ENCODE measurements around the gene COL18A1. TPM values are rescaled to one million over a fixed set of nuclear protein-coding genes. Genes with fewer than 3 reads are reported as not detected.

Gene COL18A1
- total and polyA plus RNA-seq, 8 donors: 38.7 to 301 (median 77.8) TPM

DNA sequence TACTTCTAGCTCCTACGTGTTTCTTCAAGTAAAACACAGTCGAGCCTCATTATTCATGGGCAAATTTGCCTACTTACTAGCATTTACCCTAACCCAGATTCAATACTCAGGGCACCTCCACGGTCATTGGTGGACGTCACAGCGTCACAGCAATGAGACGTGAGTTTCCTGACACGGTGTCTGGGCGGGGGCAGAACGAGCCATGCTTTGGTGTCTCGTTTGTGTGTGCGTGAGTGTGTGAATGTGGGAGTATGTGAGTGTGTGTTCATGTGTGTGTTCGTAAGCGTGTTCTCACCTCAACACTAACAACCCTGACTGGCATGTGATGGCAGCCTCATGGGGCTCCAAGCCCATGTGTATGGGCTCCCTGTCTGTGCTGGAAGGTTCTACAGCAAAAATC, 17.5 kb upstream of the COL18A1 start:
- ATAC-seq: peak in 1 of 4 donors; percentile 16
- H3K27me3 ChIP-seq: no peaks in the 10 kb centered on the region
- no peak overlapping the region for H3K27ac ChIP-seq
- intact Hi-C loops (cut with DNase I): no loop called here
- no peaks in the 10 kb centered on the region for H3K4me1 ChIP-seq
- no peak for FAIRE-seq
- TF ChIP-seq, protein P1, sequence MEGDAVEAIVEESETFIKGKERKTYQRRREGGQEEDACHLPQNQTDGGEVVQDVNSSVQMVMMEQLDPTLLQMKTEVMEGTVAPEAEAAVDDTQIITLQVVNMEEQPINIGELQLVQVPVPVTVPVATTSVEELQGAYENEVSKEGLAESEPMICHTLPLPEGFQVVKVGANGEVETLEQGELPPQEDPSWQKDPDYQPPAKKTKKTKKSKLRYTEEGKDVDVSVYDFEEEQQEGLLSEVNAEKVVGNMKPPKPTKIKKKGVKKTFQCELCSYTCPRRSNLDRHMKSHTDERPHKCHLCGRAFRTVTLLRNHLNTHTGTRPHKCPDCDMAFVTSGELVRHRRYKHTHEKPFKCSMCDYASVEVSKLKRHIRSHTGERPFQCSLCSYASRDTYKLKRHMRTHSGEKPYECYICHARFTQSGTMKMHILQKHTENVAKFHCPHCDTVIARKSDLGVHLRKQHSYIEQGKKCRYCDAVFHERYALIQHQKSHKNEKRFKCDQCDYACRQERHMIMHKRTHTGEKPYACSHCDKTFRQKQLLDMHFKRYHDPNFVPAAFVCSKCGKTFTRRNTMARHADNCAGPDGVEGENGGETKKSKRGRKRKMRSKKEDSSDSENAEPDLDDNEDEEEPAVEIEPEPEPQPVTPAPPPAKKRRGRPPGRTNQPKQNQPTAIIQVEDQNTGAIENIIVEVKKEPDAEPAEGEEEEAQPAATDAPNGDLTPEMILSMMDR (IDR thresholded peaks at IDR 0.05): no peak
- H3K36me3 ChIP-seq: no peaks in the 10 kb centered on the region
- peak in 1 of 6 donors; percentile 5 for DNase-seq
- H3K4me3 ChIP-seq: no peak overlapping the region
- H3K9me3 ChIP-seq: no peaks in the 10 kb centered on the region
- WGBS, 2 donors: 57 to 72% methylated on average over 13 of the region's 13 CpGs

DNA sequence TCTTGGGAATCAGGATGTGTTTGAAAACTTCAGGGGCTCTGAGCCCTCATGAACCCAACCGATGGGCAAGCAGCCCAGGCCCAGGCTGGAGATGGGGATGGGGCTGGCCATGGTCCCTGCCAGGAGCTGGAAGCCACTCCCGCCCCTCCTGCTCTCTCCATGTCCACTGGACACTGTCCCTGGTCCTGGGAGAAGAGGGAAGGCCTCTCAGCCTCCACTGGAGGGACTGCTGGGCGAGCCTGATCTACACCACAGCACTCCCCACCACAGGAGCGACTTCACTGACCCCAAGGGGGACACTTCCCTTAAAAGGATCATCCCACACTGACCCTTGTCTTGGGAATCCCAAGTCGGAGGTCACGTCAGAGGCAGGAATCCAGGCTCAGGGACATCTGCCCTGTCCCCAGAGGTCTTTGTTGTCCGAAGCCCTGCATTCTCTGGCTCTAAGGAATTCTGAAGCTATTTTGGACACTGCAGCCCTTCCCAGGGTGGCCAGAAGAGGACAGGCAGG, 16.9 kb upstream of the COL18A1 start:
- 59 to 63% methylated on average over 7 of the region's 7 CpGs for WGBS, 2 donors
- TF ChIP-seq, protein P1 (IDR thresholded peaks at IDR 0.05): no peak
- intact Hi-C loops (cut with DNase I): no loop called here
- Histone ChIP-seq H3K4me3 (no peak overlapping the region), H3K4me1 (no peaks in the 10 kb centered on the region), H3K36me3 (no peaks in the 10 kb centered on the region), H3K27me3 (no peaks in the 10 kb centered on the region), H3K27ac (no peak overlapping the region), H3K9me3 (no peaks in the 10 kb centered on the region)
- FAIRE-seq (no peak), ATAC-seq (no peak), DNase-seq (peak in 5 of 6 donors; percentile 5 to 48 (median 22))

DNA sequence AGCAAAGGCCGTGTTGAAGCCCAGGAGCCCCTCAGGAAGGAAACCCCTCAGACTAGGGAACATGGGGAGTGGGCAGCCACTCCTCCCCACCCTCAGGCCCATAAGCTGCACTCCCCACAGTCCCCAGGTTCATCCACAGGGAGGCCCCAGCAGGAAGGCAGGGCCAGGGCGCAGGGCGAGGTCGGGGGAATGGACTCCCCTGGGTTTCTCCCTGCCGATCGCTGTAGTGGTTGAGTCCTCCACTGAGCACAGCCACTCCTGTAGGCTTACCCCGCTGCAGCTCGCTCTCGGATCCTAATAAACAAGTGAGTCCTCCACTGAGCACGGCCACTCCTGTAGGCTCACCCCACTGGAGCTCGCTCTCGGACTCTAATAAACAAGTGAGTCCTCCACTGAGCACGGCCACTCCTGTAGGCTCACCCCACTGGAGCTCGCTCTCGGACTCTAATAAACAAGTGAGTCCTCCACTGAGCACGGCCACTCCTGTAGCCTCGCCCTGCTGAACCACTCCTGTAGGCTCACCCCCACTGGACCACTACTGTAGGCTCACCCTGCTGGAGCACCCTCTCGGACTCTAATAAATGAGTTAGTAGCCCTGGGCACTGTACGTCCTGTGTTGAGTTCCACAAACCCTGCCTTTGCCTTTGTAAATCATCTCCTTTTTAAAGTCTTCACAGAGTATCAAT, 16.2 kb upstream of the COL18A1 start:
- ATAC-seq: no peak

DNA sequence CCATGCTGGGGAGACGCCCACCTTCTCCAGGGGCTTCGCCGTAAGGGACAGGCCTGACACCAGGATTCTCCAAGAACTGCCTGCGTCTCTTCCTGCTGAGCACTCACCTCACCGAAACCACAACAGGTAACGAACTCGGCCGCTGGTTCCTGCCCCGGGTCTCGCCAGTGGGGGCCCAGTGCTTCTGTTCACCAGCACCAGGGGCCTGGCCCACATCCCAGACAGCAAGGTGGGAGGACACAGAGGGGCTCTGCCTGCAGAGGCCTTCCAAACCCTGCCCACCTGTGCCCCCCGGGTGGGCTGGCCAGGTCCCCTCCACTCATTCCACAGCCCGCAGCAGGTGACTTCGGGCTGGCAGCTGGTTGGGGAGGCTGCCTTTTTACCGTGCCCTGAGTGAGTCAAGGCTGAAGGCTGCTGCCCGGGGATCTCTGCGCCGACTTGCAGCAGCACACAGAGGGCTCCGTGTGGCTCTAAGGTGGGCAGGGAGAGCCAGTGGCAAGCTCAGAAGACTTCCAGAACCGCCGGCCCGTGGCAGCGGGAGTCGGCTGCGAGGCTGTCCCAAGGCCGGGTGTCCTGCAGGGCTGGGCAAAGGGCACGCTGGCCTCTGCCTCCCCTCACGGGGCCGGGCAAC, 14.7 kb upstream of the COL18A1 start:
- TF ChIP-seq, protein P1 (IDR thresholded peaks at IDR 0.05): no peak
- Histone ChIP-seq H3K27me3 (no peaks in the 10 kb centered on the region), H3K4me3 (no peak overlapping the region), H3K36me3 (no peaks in the 10 kb centered on the region), H3K9me3 (no peaks in the 10 kb centered on the region), H3K27ac (no peak overlapping the region), H3K4me1 (no peaks in the 10 kb centered on the region)
- DNase-seq: peak in 4 of 6 donors; percentile 10 to 49 (median 30)
- no peak for ATAC-seq
- FAIRE-seq: no peak
- intact Hi-C loops (cut with DNase I): no loop called here
- WGBS, 2 donors: 65 to 77% methylated on average over 28 of the region's 28 CpGs

More for the DNA sequence above, 16.2 kb upstream of the COL18A1 start:
- Histone ChIP-seq H3K4me1 (no peaks in the 10 kb centered on the region), H3K27ac (no peak overlapping the region), H3K9me3 (no peaks in the 10 kb centered on the region), H3K36me3 (no peaks in the 10 kb centered on the region), H3K4me3 (no peak overlapping the region), H3K27me3 (no peaks in the 10 kb centered on the region)
- TF ChIP-seq, protein P1 (IDR thresholded peaks at IDR 0.05): no peak
- FAIRE-seq (no peak), DNase-seq (peak in 3 of 6 donors; percentile 6 to 27 (median 7))
- intact Hi-C loops (cut with DNase I): no loop called here
- WGBS, 2 donors: 68 to 87% methylated on average over 19 of the region's 19 CpGs
